ENCODE data around the gene TAB3.
A peak's percentile ranks its signal among the peaks of the same experiment; 100 is the strongest.

Gene TAB3

DNA sequence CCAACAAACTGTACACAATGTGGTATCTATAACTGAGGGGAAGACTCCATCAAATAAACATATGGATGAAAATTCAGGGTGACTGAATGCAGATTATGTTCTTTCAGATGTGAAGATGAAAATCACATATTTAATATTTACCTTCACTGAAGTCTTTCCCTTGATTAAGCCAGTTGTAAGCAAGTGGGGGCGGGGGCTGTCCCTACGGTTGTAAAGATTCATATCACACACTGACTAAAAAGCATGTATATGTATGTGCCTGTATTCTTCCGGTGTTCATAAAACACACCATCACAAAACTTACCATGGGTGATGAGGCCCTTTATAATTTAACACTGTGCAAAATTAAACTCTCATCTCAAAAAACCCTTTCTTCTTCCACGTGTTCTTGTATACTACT, 1.3 kb downstream of the TAB3 start:
- no peak for DNase-seq (ENCODE audit: low read depth)
- TF ChIP-seq, protein P1, sequence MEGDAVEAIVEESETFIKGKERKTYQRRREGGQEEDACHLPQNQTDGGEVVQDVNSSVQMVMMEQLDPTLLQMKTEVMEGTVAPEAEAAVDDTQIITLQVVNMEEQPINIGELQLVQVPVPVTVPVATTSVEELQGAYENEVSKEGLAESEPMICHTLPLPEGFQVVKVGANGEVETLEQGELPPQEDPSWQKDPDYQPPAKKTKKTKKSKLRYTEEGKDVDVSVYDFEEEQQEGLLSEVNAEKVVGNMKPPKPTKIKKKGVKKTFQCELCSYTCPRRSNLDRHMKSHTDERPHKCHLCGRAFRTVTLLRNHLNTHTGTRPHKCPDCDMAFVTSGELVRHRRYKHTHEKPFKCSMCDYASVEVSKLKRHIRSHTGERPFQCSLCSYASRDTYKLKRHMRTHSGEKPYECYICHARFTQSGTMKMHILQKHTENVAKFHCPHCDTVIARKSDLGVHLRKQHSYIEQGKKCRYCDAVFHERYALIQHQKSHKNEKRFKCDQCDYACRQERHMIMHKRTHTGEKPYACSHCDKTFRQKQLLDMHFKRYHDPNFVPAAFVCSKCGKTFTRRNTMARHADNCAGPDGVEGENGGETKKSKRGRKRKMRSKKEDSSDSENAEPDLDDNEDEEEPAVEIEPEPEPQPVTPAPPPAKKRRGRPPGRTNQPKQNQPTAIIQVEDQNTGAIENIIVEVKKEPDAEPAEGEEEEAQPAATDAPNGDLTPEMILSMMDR (IDR thresholded peaks at IDR 0.05; ENCODE audit: low read depth, low read length, missing control alignments): no peak

DNA sequence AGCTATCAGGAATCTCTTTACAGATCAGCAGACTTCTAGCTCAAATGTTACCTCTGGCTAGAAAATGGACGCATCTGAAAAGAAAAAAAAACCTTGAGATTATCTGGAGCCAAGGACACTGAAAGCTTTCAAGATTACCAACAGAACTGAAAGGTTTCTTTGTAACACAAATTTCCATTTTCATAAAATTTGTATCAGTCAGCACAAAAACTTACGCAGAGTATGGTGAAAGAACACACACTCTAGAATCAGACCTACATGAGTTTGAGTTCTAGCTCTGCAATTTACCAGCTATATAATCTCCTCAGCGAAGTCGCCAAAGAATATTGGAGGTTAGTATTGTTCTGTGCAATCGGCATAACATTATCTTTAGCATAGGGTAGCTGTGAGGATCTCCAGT, 1.8 kb downstream of the TAB3 start:
- no peak for DNase-seq (ENCODE audit: low read depth)
- TF ChIP-seq, protein P1 (IDR thresholded peaks at IDR 0.05; ENCODE audit: low read depth, low read length, missing control alignments): no peak
- peak overlapping the region; percentile 79; the same call in 1 of the 2 replicates for H3K4me3 ChIP-seq (ENCODE audit: low read depth, low read length)

More for the DNA sequence above, 1.3 kb downstream of the TAB3 start:
- H3K4me3 ChIP-seq (ENCODE audit: low read depth, low read length): peak overlapping the region; percentile 79; the same call in 1 of the 2 replicates

- TF ChIP-seq, protein P1 (IDR thresholded peaks at IDR 0.05; ENCODE audit: low read depth, low read length, missing control alignments): no peak
Measured at GRCh38 chrX:30885136-30885535, 3.9 kb downstream of the TAB3 start.

DNA sequence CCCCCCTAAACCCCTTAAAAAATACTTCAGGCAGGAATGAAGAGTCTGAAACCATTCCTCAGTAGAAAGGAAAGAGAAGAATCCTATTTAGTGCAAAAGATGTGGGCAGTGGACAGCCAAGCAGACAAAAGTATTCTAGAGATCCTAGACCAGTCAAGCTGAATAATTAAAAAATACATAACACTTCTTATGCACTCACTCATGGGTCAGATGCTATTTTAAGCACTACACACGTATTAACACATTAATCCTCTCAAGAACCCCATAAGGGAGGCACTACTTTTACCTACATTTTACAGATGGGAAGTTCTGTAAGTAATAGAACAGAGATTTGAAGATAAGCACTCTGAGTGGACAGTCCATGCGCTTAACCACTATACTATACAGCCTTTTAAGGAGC, 5.9 kb downstream of the TAB3 start:
- TF ChIP-seq, protein P1 (IDR thresholded peaks at IDR 0.05; ENCODE audit: low read depth, low read length, missing control alignments): no peak
- DNase-seq (ENCODE audit: low read depth): no peak
- no peak overlapping the region for H3K4me3 ChIP-seq (ENCODE audit: low read depth, low read length)

More at GRCh38 chrX:30885136-30885535, 3.9 kb downstream of the TAB3 start:
- no peak for DNase-seq (ENCODE audit: low read depth)
- no peak overlapping the region for H3K4me3 ChIP-seq (ENCODE audit: low read depth, low read length)

- TF ChIP-seq, protein P1 (IDR thresholded peaks at IDR 0.05; ENCODE audit: low read depth, low read length, missing control alignments): no peak
- no peak for DNase-seq (ENCODE audit: low read depth)
- no peak overlapping the region for H3K4me3 ChIP-seq (ENCODE audit: low read depth, low read length)
Measured at GRCh38 chrX:30881797-30882196, 7.3 kb downstream of the TAB3 start.

DNA sequence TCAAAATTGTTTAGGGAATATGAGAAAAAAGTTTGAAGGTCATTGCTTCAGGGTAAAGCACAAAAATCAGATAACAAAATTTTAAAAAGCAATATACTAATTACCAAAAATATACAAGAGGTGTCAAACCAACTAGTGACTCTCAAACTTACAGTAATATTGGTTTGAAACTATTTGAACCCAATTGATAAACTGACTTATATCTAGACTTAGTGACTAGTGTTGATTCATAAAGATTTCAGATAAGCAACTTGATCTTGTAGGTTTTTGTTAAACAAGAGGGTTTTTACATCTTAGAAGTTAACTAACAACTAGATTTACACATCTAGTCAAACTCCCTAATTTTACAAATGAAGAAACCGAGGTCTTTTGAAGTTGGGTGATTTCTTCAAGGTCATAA, 7.7 kb downstream of the TAB3 start:
- no peak overlapping the region for H3K4me3 ChIP-seq (ENCODE audit: low read depth, low read length)
- TF ChIP-seq, protein P1 (IDR thresholded peaks at IDR 0.05; ENCODE audit: low read depth, low read length, missing control alignments): no peak
- DNase-seq (ENCODE audit: low read depth): no peak

- DNase-seq (ENCODE audit: low read depth): no peak
- TF ChIP-seq, protein P1 (IDR thresholded peaks at IDR 0.05; ENCODE audit: low read depth, low read length, missing control alignments): no peak
- H3K4me3 ChIP-seq (ENCODE audit: low read depth, low read length): no peak overlapping the region
Measured at GRCh38 chrX:30880058-30880457, 9.0 kb downstream of the TAB3 start.

All from GM12864 (cell line).